Duodenal mucosa (tissue), 2 donors: ENCODE results near the gene DHRS4L2.
"Not testable (repeated sequence)": the region's sequence is repeated elsewhere in the genome, so short reads cannot be mapped to it uniquely, and the experiment has no call there.

Experiments used
- H3K27ac ChIP-seq: one replicate; pipeline ENCODE4 v1.7.0; 2013; ENCODE audit warnings: low read depth, low read length
- H3K27me3 ChIP-seq, 2 donors: one replicate each; pipeline ENCODE4 v1.7.0; 2013; ENCODE audit warnings: low read length in 2 of 2, control low read depth in 1 of 2; ENCODE audit not compliant: insufficient read depth in 2 of 2, control insufficient read depth in 1 of 2
- H3K36me3 ChIP-seq, 2 donors: one replicate each; pipeline ENCODE4 v1.7.0; 2013; ENCODE audit warnings: low read length in 2 of 2, control low read depth in 1 of 2; ENCODE audit not compliant: insufficient read depth in 2 of 2, control insufficient read depth in 1 of 2
- H3K4me1 ChIP-seq, 2 donors: one replicate each; pipeline ENCODE4 v1.7.0; 2013; ENCODE audit warnings: low read length in 2 of 2, control low read depth in 1 of 2; ENCODE audit not compliant: insufficient read depth in 2 of 2, control insufficient read depth in 1 of 2
- H3K4me3 ChIP-seq, 2 donors: one replicate each; pipeline ENCODE4 v1.7.0; 2013; ENCODE audit warnings: low read length in 2 of 2, low read depth in 1 of 2
- H3K9ac ChIP-seq, 2 donors: one replicate each; pipeline ENCODE4 v1.7.0; 2013; ENCODE audit warnings: low read length in 2 of 2, low read depth in 1 of 2
- H3K9me3 ChIP-seq, 2 donors: one replicate each; pipeline ENCODE4 v1.7.0; 2013; ENCODE audit warnings: low read length in 2 of 2, control low read depth in 1 of 2; ENCODE audit not compliant: control insufficient read depth in 1 of 2

Gene DHRS4L2

GRCh38 chr14:24037658-24038037, 48.9 kb downstream of the DHRS4L2 start:
- H3K27ac ChIP-seq, result no peak overlapping the region
- H3K9ac ChIP-seq, result no peak overlapping the region
- H3K27me3 ChIP-seq, result no peaks in the 10 kb centered on the region
- no peak overlapping the region for H3K4me3 ChIP-seq
- no peaks in the 10 kb centered on the region for H3K36me3 ChIP-seq
- H3K4me1 ChIP-seq, result peaks cover 2 to 5% of the 10 kb centered on the region in 2 donors
- H3K9me3 ChIP-seq, result no peaks in the 10 kb centered on the region

DNA sequence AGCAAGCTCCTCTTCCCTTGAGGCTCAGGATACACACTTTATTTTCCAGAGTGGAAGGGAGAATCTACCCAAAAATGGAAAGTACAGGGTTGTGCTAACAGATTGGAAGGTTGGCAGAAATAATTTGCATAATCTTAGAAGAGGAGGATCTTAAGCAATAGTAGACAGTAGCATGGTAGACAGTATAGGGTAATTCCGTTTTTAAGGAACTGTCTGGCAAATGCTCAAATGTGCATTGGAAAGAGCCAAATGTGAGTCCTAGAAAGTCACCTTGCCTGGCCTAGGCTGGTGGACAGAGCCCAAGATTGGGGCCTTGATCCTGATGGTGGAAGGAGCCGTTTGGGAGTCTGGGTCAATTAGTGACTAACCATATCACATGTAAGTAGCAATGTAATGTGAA, 50.0 kb downstream of the DHRS4L2 start:
- H3K4me3 ChIP-seq, result no peak overlapping the region
- no peak overlapping the region for H3K9ac ChIP-seq
- H3K4me1 ChIP-seq, result peaks cover 5 to 7% of the 10 kb centered on the region in 2 donors
- H3K27me3 ChIP-seq, result no peaks in the 10 kb centered on the region
- H3K9me3 ChIP-seq, result no peaks in the 10 kb centered on the region
- H3K27ac ChIP-seq, result no peak overlapping the region
- no peaks in the 10 kb centered on the region for H3K36me3 ChIP-seq

- no peak overlapping the region for H3K9ac ChIP-seq
- peaks cover 5 to 6% of the 10 kb centered on the region in 2 donors for H3K4me1 ChIP-seq
- no peak overlapping the region for H3K27ac ChIP-seq
- no peaks in the 10 kb centered on the region for H3K9me3 ChIP-seq
- no peaks in the 10 kb centered on the region for H3K27me3 ChIP-seq
- no peak overlapping the region for H3K4me3 ChIP-seq
- H3K36me3 ChIP-seq, result no peaks in the 10 kb centered on the region
These were observed 52.0 kb downstream of the DHRS4L2 start for GRCh38 chr14:24040692-24041091.

DNA sequence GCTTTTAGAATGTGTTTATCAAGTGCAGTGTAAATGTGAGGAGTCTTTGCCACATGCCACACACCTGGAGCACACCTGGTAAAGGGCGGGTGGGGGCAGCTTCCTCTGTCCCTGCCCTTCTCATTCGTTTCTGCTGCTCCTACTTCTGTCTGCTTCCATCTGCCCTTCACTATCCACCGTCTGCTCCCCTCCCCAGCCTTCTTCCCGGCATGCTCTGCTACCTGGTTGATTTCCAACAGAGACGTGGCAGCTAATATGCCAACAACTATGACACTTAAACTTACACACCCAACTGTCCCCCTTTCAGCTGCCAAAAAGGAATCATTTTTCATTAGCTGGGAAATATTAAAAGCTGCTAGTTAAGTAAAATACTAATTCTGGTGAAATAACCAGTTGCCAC, 54.0 kb downstream of the DHRS4L2 start:
- Histone ChIP-seq H3K27ac (no peak overlapping the region), H3K4me3 (no peak overlapping the region), H3K9me3 (no peaks in the 10 kb centered on the region), H3K4me1 (peaks cover 4 to 5% of the 10 kb centered on the region in 2 donors), H3K27me3 (no peaks in the 10 kb centered on the region), H3K36me3 (no peaks in the 10 kb centered on the region), H3K9ac (no peak overlapping the region)

GRCh38 chr14:24049002-24049401, 60.3 kb downstream of the DHRS4L2 start:
- H3K27ac ChIP-seq, H3K36me3 ChIP-seq, H3K4me3 ChIP-seq, H3K9ac ChIP-seq, H3K9me3 ChIP-seq, H3K27me3 ChIP-seq: not testable (repeated sequence)
- peaks cover 12 to 15% of the 10 kb centered on the region in 2 donors for H3K4me1 ChIP-seq

DNA sequence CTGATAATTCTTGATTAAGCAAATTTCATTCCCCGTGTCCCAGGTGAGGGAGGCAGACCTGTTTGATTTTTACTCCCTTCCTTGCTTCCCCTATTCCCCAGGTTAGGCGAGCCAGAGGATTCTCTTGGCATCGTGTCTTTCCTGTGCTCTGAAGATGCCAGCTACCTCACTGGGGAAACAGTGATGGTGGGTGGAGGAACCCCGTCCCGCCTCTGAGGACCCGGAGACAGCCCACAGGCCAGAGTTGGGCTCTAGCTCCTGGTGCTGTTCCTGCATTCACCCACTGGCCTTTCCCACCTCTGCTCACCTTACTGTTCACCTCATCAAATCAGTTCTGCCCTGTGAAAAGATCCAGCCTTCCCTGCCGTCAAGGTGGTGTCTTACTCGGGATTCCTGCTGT, 62.0 kb downstream of the DHRS4L2 start:
- H3K27me3 ChIP-seq, H3K9ac ChIP-seq, H3K9me3 ChIP-seq, H3K27ac ChIP-seq, H3K36me3 ChIP-seq, H3K4me3 ChIP-seq: not testable (repeated sequence)
- H3K4me1 ChIP-seq, result peaks cover 12 to 15% of the 10 kb centered on the region in 2 donors

GRCh38 chr14:24051176-24051788, 62.6 kb downstream of the DHRS4L2 start:
- H3K4me1 ChIP-seq, result peaks cover 12 to 15% of the 10 kb centered on the region in 2 donors
- peak overlapping the region; percentile 73 to 86 for H3K4me3 ChIP-seq
- H3K36me3 ChIP-seq, result no peaks in the 10 kb centered on the region
- H3K27me3 ChIP-seq, result no peaks in the 10 kb centered on the region
- H3K27ac ChIP-seq, result peak overlapping the region; percentile 32
- H3K9ac ChIP-seq, result peak overlapping the region; percentile 72 to 79
- no peaks in the 10 kb centered on the region for H3K9me3 ChIP-seq

DNA sequence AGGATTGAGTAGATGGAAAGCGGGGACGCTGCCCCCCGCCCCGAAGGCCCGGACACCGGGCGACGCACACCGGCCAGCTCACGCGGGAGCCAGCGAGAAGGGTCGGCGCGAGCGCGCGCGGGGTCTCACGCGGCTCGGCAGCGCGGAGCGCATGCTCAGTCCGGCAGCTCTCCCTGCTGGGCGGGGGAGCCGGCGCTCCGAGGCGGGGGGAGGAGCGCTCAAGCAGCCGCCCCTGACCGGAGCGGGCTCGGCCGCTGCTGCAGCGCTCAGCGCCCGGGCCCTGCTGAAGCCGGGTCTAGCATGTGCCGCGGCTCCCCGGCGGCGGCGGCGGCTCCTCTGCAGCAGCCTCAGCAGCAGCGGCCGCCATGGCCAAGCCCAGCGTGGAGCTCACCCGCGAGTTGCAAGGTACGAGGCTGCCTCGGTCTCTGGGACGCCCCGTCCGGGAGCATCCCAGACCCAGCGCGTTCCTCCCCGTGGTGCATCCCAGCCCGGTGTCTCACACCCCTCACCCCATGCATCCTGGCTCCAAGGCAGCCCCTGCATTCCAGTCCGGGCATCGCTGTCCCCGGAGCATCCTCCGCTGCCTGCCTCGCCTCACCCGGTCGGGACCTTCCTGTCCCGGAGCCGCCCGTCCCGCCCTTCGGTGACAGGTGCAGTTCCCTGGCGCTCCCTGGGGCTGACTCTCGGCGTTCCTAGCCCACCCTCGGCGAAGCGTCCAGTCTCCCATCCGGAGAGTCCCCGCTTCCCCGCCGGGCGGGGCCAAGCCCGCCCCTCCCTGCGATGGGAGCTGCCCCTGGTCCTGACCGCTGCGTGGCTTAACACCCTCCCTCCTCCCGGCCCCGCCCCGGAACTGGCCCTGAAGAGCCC, 63.3 kb downstream of the DHRS4L2 start, which contains the start of gene CARMIL3:
CARMIL3 (plus strand) TSS at position 221 of the 867 bp plus-strand sequence; CDS start at position 366, 145 bp downstream.
- H3K4me3 ChIP-seq, result peak within 1 kb of the TSS; percentile 73 to 86
- no peaks in the 10 kb centered on the region for H3K9me3 ChIP-seq
- peaks cover 12 to 18% of the 10 kb centered on the region in 2 donors for H3K4me1 ChIP-seq
- peak within 1 kb of the TSS; percentile 32 for H3K27ac ChIP-seq
- H3K9ac ChIP-seq, result peak within 1 kb of the TSS; percentile 72 to 79
- no peaks in the 10 kb centered on the region for H3K36me3 ChIP-seq
- H3K27me3 ChIP-seq, result no peaks in the 10 kb centered on the region

- Histone ChIP-seq H3K4me3 (peak overlapping the region; percentile 73 to 86), H3K36me3 (no peaks in the 10 kb centered on the region), H3K27me3 (no peaks in the 10 kb centered on the region), H3K9me3 (no peaks in the 10 kb centered on the region), H3K4me1 (peaks cover 12 to 22% of the 10 kb centered on the region in 2 donors), H3K27ac (no peak overlapping the region), H3K9ac (no peak overlapping the region)
These were observed 64.2 kb downstream of the DHRS4L2 start for GRCh38 chr14:24052656-24053547.
